Measurements from ENCODE around the gene SLC6A4.

The SLC6A4 gene

GRCh38 chr17:30197416-30197815, 38.1 kb downstream of the SLC6A4 start:
- Histone ChIP-seq H3K27me3 (ENCODE audit: insufficient read depth, low read length) (no peaks in the 10 kb centered on the region), H3K4me1 (ENCODE audit: insufficient read depth, low read length) (no peaks in the 10 kb centered on the region), H3K9me3 (ENCODE audit: insufficient read depth, low read depth, low read length) (no peaks in the 10 kb centered on the region), H3K27ac (ENCODE audit: low read length) (no peak overlapping the region), H3K4me3 (ENCODE audit: low read length) (no peak overlapping the region), H3K36me3 (ENCODE audit: insufficient read depth, low read depth, low read length) (no peaks in the 10 kb centered on the region), H3K9ac (ENCODE audit: low read depth, low read length) (no peak overlapping the region)

- H3K4me1 ChIP-seq (ENCODE audit: insufficient read depth, low read length) = no peaks in the 10 kb centered on the region
- no peaks in the 10 kb centered on the region for H3K9me3 ChIP-seq (ENCODE audit: insufficient read depth, low read depth, low read length)
- no peak overlapping the region for H3K27ac ChIP-seq (ENCODE audit: low read length)
- no peak overlapping the region for H3K4me3 ChIP-seq (ENCODE audit: low read length)
- H3K27me3 ChIP-seq (ENCODE audit: insufficient read depth, low read length) = no peaks in the 10 kb centered on the region
- H3K9ac ChIP-seq (ENCODE audit: low read depth, low read length) = no peak overlapping the region
- H3K36me3 ChIP-seq (ENCODE audit: insufficient read depth, low read depth, low read length) = no peaks in the 10 kb centered on the region
Observed at GRCh38 chr17:30196504-30196903, 39.0 kb downstream of the SLC6A4 start.

- Histone ChIP-seq H3K36me3 (ENCODE audit: insufficient read depth, low read depth, low read length) (peaks cover 13% of the 10 kb centered on the region; the same call in 1 of the 2 replicates), H3K9me3 (ENCODE audit: insufficient read depth, low read depth, low read length) (no peaks in the 10 kb centered on the region), H3K9ac (ENCODE audit: low read depth, low read length) (no peak overlapping the region), H3K27ac (ENCODE audit: low read length) (no peak overlapping the region), H3K4me3 (ENCODE audit: low read length) (no peak overlapping the region), H3K4me1 (ENCODE audit: insufficient read depth, low read length) (no peaks in the 10 kb centered on the region), H3K27me3 (ENCODE audit: insufficient read depth, low read length) (no peaks in the 10 kb centered on the region)
Observed at GRCh38 chr17:30191072-30191471, 44.4 kb downstream of the SLC6A4 start.

GRCh38 chr17:30188211-30188939, 47.1 kb downstream of the SLC6A4 start:
- Histone ChIP-seq H3K27ac (ENCODE audit: low read length) (no peak overlapping the region), H3K4me1 (ENCODE audit: insufficient read depth, low read length) (no peaks in the 10 kb centered on the region), H3K4me3 (ENCODE audit: low read length) (no peak overlapping the region), H3K9ac (ENCODE audit: low read depth, low read length) (no peak overlapping the region), H3K9me3 (ENCODE audit: insufficient read depth, low read depth, low read length) (no peaks in the 10 kb centered on the region), H3K27me3 (ENCODE audit: insufficient read depth, low read length) (no peaks in the 10 kb centered on the region), H3K36me3 (ENCODE audit: insufficient read depth, low read depth, low read length) (peaks cover 39% of the 10 kb centered on the region)

- Histone ChIP-seq H3K27me3 (ENCODE audit: insufficient read depth, low read length) (no peaks in the 10 kb centered on the region), H3K36me3 (ENCODE audit: insufficient read depth, low read depth, low read length) (peaks cover 45% of the 10 kb centered on the region), H3K4me3 (ENCODE audit: low read length) (no peak overlapping the region), H3K9me3 (ENCODE audit: insufficient read depth, low read depth, low read length) (no peaks in the 10 kb centered on the region), H3K4me1 (ENCODE audit: insufficient read depth, low read length) (no peaks in the 10 kb centered on the region), H3K9ac (ENCODE audit: low read depth, low read length) (no peak overlapping the region), H3K27ac (ENCODE audit: low read length) (no peak overlapping the region)
Observed at GRCh38 chr17:30187573-30187972, 47.9 kb downstream of the SLC6A4 start.

- Histone ChIP-seq H3K4me3 (ENCODE audit: low read length) (no peak overlapping the region), H3K27me3 (ENCODE audit: insufficient read depth, low read length) (no peaks in the 10 kb centered on the region), H3K9me3 (ENCODE audit: insufficient read depth, low read depth, low read length) (no peaks in the 10 kb centered on the region), H3K9ac (ENCODE audit: low read depth, low read length) (no peak overlapping the region), H3K4me1 (ENCODE audit: insufficient read depth, low read length) (no peaks in the 10 kb centered on the region), H3K36me3 (ENCODE audit: insufficient read depth, low read depth, low read length) (peaks cover 51% of the 10 kb centered on the region), H3K27ac (ENCODE audit: low read length) (no peak overlapping the region)
Observed at GRCh38 chr17:30186761-30187160, 48.7 kb downstream of the SLC6A4 start.

- peaks cover 71% of the 10 kb centered on the region for H3K36me3 ChIP-seq (ENCODE audit: insufficient read depth, low read depth, low read length)
- H3K27ac ChIP-seq (ENCODE audit: low read length) = no peak overlapping the region
- no peak overlapping the region for H3K4me3 ChIP-seq (ENCODE audit: low read length)
- no peaks in the 10 kb centered on the region for H3K4me1 ChIP-seq (ENCODE audit: insufficient read depth, low read length)
- H3K9ac ChIP-seq (ENCODE audit: low read depth, low read length) = no peak overlapping the region
- H3K9me3 ChIP-seq (ENCODE audit: insufficient read depth, low read depth, low read length) = no peaks in the 10 kb centered on the region
- H3K27me3 ChIP-seq (ENCODE audit: insufficient read depth, low read length) = no peaks in the 10 kb centered on the region
Observed at GRCh38 chr17:30176855-30177254, 58.6 kb downstream of the SLC6A4 start.

- H3K27ac ChIP-seq (ENCODE audit: low read length) = no peak overlapping the region
- H3K9ac ChIP-seq (ENCODE audit: low read depth, low read length) = no peak overlapping the region
- peaks cover 48% of the 10 kb centered on the region for H3K36me3 ChIP-seq (ENCODE audit: insufficient read depth, low read depth, low read length)
- H3K27me3 ChIP-seq (ENCODE audit: insufficient read depth, low read length) = no peaks in the 10 kb centered on the region
- H3K4me3 ChIP-seq (ENCODE audit: low read length) = no peak overlapping the region
- H3K9me3 ChIP-seq (ENCODE audit: insufficient read depth, low read depth, low read length) = no peaks in the 10 kb centered on the region
- H3K4me1 ChIP-seq (ENCODE audit: insufficient read depth, low read length) = no peaks in the 10 kb centered on the region
Observed at GRCh38 chr17:30174556-30174955, 60.9 kb downstream of the SLC6A4 start.

- H3K4me3 ChIP-seq (ENCODE audit: low read length) = no peak overlapping the region
- H3K27ac ChIP-seq (ENCODE audit: low read length) = no peak overlapping the region
- peaks cover 41% of the 10 kb centered on the region for H3K36me3 ChIP-seq (ENCODE audit: insufficient read depth, low read depth, low read length)
- H3K27me3 ChIP-seq (ENCODE audit: insufficient read depth, low read length) = no peaks in the 10 kb centered on the region
- H3K4me1 ChIP-seq (ENCODE audit: insufficient read depth, low read length) = no peaks in the 10 kb centered on the region
- H3K9ac ChIP-seq (ENCODE audit: low read depth, low read length) = no peak overlapping the region
- no peaks in the 10 kb centered on the region for H3K9me3 ChIP-seq (ENCODE audit: insufficient read depth, low read depth, low read length)
Observed at GRCh38 chr17:30173649-30174048, 61.8 kb downstream of the SLC6A4 start.

GRCh38 chr17:30172560-30172959, 62.9 kb downstream of the SLC6A4 start:
- Histone ChIP-seq H3K27me3 (ENCODE audit: insufficient read depth, low read length) (no peaks in the 10 kb centered on the region), H3K4me3 (ENCODE audit: low read length) (no peak overlapping the region), H3K36me3 (ENCODE audit: insufficient read depth, low read depth, low read length) (peaks cover 31% of the 10 kb centered on the region), H3K9me3 (ENCODE audit: insufficient read depth, low read depth, low read length) (no peaks in the 10 kb centered on the region), H3K4me1 (ENCODE audit: insufficient read depth, low read length) (no peaks in the 10 kb centered on the region), H3K9ac (ENCODE audit: low read depth, low read length) (no peak overlapping the region), H3K27ac (ENCODE audit: low read length) (no peak overlapping the region)

- H3K36me3 ChIP-seq (ENCODE audit: insufficient read depth, low read depth, low read length) = peaks cover 39% of the 10 kb centered on the region
- H3K9me3 ChIP-seq (ENCODE audit: insufficient read depth, low read depth, low read length) = no peaks in the 10 kb centered on the region
- no peaks in the 10 kb centered on the region for H3K27me3 ChIP-seq (ENCODE audit: insufficient read depth, low read length)
- H3K27ac ChIP-seq (ENCODE audit: low read length) = no peak overlapping the region
- H3K4me3 ChIP-seq (ENCODE audit: low read length) = no peak overlapping the region
- no peaks in the 10 kb centered on the region for H3K4me1 ChIP-seq (ENCODE audit: insufficient read depth, low read length)
- H3K9ac ChIP-seq (ENCODE audit: low read depth, low read length) = no peak overlapping the region
Observed at GRCh38 chr17:30170415-30170987, 65.0 kb downstream of the SLC6A4 start.

GRCh38 chr17:30165960-30166359, 69.5 kb downstream of the SLC6A4 start:
- no peaks in the 10 kb centered on the region for H3K4me1 ChIP-seq (ENCODE audit: insufficient read depth, low read length)
- H3K36me3 ChIP-seq (ENCODE audit: insufficient read depth, low read depth, low read length) = peaks cover 16% of the 10 kb centered on the region; the same call in 1 of the 2 replicates
- H3K4me3 ChIP-seq (ENCODE audit: low read length) = no peak overlapping the region
- H3K9me3 ChIP-seq (ENCODE audit: insufficient read depth, low read depth, low read length) = no peaks in the 10 kb centered on the region
- no peaks in the 10 kb centered on the region for H3K27me3 ChIP-seq (ENCODE audit: insufficient read depth, low read length)
- no peak overlapping the region for H3K9ac ChIP-seq (ENCODE audit: low read depth, low read length)
- no peak overlapping the region for H3K27ac ChIP-seq (ENCODE audit: low read length)
